ENCODE data around the gene SPG7. TPM values are rescaled to one million over a fixed set of nuclear protein-coding genes. Genes with fewer than 3 reads are reported as not detected.

SPG7 gene
- total RNA-seq, 3 donors from 2014 or later (not counting 1 experiment from before 2014, with no cell fraction given): 142 to 195 (median 180) TPM

- H3K4me1 Mint-ChIP-seq: peaks cover 6 to 11% of the 10 kb centered on the region in 2 donors
- Histone ChIP-seq H3K27me3 (ENCODE audit: control insufficient read depth, insufficient read depth, low read length) (no peaks in the 10 kb centered on the region), H3K27ac (ENCODE audit: low read length) (no peak overlapping the region), H3K4me1 (ENCODE audit: control insufficient read depth, insufficient read depth, low read length) (peaks cover 24% of the 10 kb centered on the region), H3K4me3 (ENCODE audit: low read length) (no peak overlapping the region), H3K9me3 (ENCODE audit: control insufficient read depth, insufficient read depth, low read length) (no peaks in the 10 kb centered on the region), H3K36me3 (ENCODE audit: control insufficient read depth, insufficient read depth, low read length) (no peaks in the 10 kb centered on the region)
- no peaks in the 10 kb centered on the region for H3K36me3 Mint-ChIP-seq
- ATAC-seq: no peak
- H3K27ac Mint-ChIP-seq: no peak overlapping the region
- DNase-seq: no peak
- H3K9me3 Mint-ChIP-seq: no peaks in the 10 kb centered on the region
- 94% methylated on average over 19 of the region's 19 CpGs for WGBS (ENCODE audit: insufficient coverage)
- no peak overlapping the region for H3K4me3 Mint-ChIP-seq
- intact Hi-C loops (cut with micrococcal nuclease): no loop called here
- TF ChIP-seq, protein P1, sequence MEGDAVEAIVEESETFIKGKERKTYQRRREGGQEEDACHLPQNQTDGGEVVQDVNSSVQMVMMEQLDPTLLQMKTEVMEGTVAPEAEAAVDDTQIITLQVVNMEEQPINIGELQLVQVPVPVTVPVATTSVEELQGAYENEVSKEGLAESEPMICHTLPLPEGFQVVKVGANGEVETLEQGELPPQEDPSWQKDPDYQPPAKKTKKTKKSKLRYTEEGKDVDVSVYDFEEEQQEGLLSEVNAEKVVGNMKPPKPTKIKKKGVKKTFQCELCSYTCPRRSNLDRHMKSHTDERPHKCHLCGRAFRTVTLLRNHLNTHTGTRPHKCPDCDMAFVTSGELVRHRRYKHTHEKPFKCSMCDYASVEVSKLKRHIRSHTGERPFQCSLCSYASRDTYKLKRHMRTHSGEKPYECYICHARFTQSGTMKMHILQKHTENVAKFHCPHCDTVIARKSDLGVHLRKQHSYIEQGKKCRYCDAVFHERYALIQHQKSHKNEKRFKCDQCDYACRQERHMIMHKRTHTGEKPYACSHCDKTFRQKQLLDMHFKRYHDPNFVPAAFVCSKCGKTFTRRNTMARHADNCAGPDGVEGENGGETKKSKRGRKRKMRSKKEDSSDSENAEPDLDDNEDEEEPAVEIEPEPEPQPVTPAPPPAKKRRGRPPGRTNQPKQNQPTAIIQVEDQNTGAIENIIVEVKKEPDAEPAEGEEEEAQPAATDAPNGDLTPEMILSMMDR (IDR thresholded peaks at IDR 0.05): no peak
- no peaks in the 10 kb centered on the region for H3K27me3 Mint-ChIP-seq (ENCODE audit: low read depth in 2 of 2)
These were observed 88.9 kb downstream of the SPG7 start for GRCh38 chr16:89596957-89597649.

- no peak overlapping the region for H3K4me3 ChIP-seq (ENCODE audit: low read length)
- H3K27me3 Mint-ChIP-seq (ENCODE audit: low read depth in 2 of 2): no peaks in the 10 kb centered on the region
- ATAC-seq: no peak
- H3K36me3 Mint-ChIP-seq: no peaks in the 10 kb centered on the region
- H3K4me1 ChIP-seq (ENCODE audit: control insufficient read depth, insufficient read depth, low read length): peaks cover 33% of the 10 kb centered on the region
- H3K4me3 Mint-ChIP-seq: no peak overlapping the region
- no peak for DNase-seq
- H3K9me3 Mint-ChIP-seq: no peaks in the 10 kb centered on the region
- TF ChIP-seq, protein P1 (IDR thresholded peaks at IDR 0.05): no peak
- no peaks in the 10 kb centered on the region for H3K9me3 ChIP-seq (ENCODE audit: control insufficient read depth, insufficient read depth, low read length)
- H3K27ac ChIP-seq (ENCODE audit: low read length): no peak overlapping the region
- intact Hi-C loops (cut with micrococcal nuclease): no loop called here
- no peak overlapping the region for H3K27ac Mint-ChIP-seq
- 60% methylated on average over 2 of the region's 14 CpGs for WGBS (ENCODE audit: insufficient coverage)
- H3K4me1 Mint-ChIP-seq: peaks cover 13 to 22% of the 10 kb centered on the region in 2 donors
- H3K36me3 ChIP-seq (ENCODE audit: control insufficient read depth, insufficient read depth, low read length): no peaks in the 10 kb centered on the region
- H3K27me3 ChIP-seq (ENCODE audit: control insufficient read depth, insufficient read depth, low read length): no peaks in the 10 kb centered on the region
These were observed 90.0 kb downstream of the SPG7 start for GRCh38 chr16:89598199-89598598.

DNA sequence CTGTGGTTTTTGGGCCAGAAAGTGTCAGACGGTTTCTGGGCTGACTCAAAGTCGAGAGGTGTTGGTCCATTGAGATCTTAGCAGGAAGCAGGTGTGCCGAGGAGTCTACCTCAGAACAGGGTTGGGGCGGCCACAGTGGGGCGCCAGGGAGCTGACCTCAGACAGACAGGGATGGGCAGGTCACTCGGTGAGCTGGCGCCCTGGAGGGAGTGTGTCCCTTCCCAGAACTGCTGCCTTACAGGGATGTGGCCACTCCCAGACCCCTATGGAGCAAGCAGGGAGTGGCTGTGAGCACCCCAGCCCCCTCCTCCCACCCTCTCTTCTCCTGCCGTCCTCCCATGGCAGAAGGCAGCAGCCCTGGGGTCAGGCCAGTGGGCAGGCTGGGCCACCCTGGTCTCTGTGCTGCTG lies 91.3 kb downstream of the SPG7 start:
- Histone ChIP-seq H3K27ac (ENCODE audit: low read length) (no peak overlapping the region), H3K9me3 (ENCODE audit: control insufficient read depth, insufficient read depth, low read length) (no peaks in the 10 kb centered on the region), H3K27me3 (ENCODE audit: control insufficient read depth, insufficient read depth, low read length) (no peaks in the 10 kb centered on the region), H3K36me3 (ENCODE audit: control insufficient read depth, insufficient read depth, low read length) (no peaks in the 10 kb centered on the region), H3K4me3 (ENCODE audit: low read length) (no peak overlapping the region), H3K4me1 (ENCODE audit: control insufficient read depth, insufficient read depth, low read length) (peaks cover 21% of the 10 kb centered on the region)
- Mint-ChIP-seq H3K9me3 (no peaks in the 10 kb centered on the region), H3K4me1 (peaks cover 7 to 15% of the 10 kb centered on the region in 2 donors), H3K4me3 (no peak overlapping the region), H3K36me3 (no peaks in the 10 kb centered on the region), H3K27ac (no peak overlapping the region), H3K27me3 (ENCODE audit: low read depth in 2 of 2) (no peaks in the 10 kb centered on the region)
- ATAC-seq (no peak), DNase-seq (peak in 1 of 2 donors; percentile 57)
- intact Hi-C loops (cut with micrococcal nuclease): no loop called here
- TF ChIP-seq, protein P1 (IDR thresholded peaks at IDR 0.05): no peak
- 30% methylated on average over 7 of the region's 8 CpGs for WGBS (ENCODE audit: insufficient coverage)

GRCh38 chr16:89599902-89600301 lies 91.7 kb downstream of the SPG7 start:
- no peak overlapping the region for H3K4me3 Mint-ChIP-seq
- Histone ChIP-seq H3K27me3 (ENCODE audit: control insufficient read depth, insufficient read depth, low read length) (no peaks in the 10 kb centered on the region), H3K4me3 (ENCODE audit: low read length) (no peak overlapping the region), H3K27ac (ENCODE audit: low read length) (no peak overlapping the region), H3K4me1 (ENCODE audit: control insufficient read depth, insufficient read depth, low read length) (peaks cover 17% of the 10 kb centered on the region), H3K36me3 (ENCODE audit: control insufficient read depth, insufficient read depth, low read length) (no peaks in the 10 kb centered on the region), H3K9me3 (ENCODE audit: control insufficient read depth, insufficient read depth, low read length) (no peaks in the 10 kb centered on the region)
- H3K27ac Mint-ChIP-seq: no peak overlapping the region
- H3K4me1 Mint-ChIP-seq: peaks cover 7 to 15% of the 10 kb centered on the region in 2 donors
- no peaks in the 10 kb centered on the region for H3K9me3 Mint-ChIP-seq
- TF ChIP-seq, protein P1 (IDR thresholded peaks at IDR 0.05): no peak
- 94% methylated on average over 10 of the region's 10 CpGs for WGBS (ENCODE audit: insufficient coverage)
- ATAC-seq: no peak
- no peaks in the 10 kb centered on the region for H3K36me3 Mint-ChIP-seq
- no peak for DNase-seq
- H3K27me3 Mint-ChIP-seq (ENCODE audit: low read depth in 2 of 2): no peaks in the 10 kb centered on the region
- intact Hi-C loops (cut with micrococcal nuclease): no loop called here

Data from natural killer cell (primary cell).